CD14-positive monocyte (primary cell): ENCODE data around the gene KLHL34. TPM values are rescaled to one million over a fixed set of nuclear protein-coding genes. Genes with fewer than 3 reads are reported as not detected.

Source experiments
- DNase-seq, 3 donors: peaks; one replicate each; pipeline ENCODE4 v3.0.0-alpha.2; 2011 to 2022
- H2AFZ ChIP-seq: 2 replicates; pipeline ENCODE4 v1.6.0; 2012; ENCODE audit warnings: mild to moderate bottlenecking, low read depth, low read length, inconsistent platforms; ENCODE audit not compliant: insufficient read depth, poor library complexity, severe bottlenecking
- H3K27ac ChIP-seq, 2 donors: 1 replicate in 1 of 2; 2 replicates in 1 of 2; pipeline ENCODE4 v1.5.1; 2012 to 2013; ENCODE audit warnings: low read length in 2 of 2, control low read depth in 1 of 2, inconsistent platforms in 1 of 2, low read depth in 1 of 2, mild to moderate bottlenecking in 1 of 2
- H3K27me3 ChIP-seq, 2 donors: one replicate each; pipeline versions ENCODE4 v1.6.0 to v1.6.1; 2011 to 2013; ENCODE audit warnings: low read length in 2 of 2; ENCODE audit not compliant: control insufficient read depth in 2 of 2, insufficient read depth in 2 of 2
- H3K36me3 ChIP-seq, 2 donors: replicated peaks in 1 of 2; 1 replicate in 1 of 2; 2 replicates in 1 of 2; pipeline versions ENCODE4 v1.5.1 to v1.6.1; 2012 to 2013; ENCODE audit warnings: low read length in 2 of 2, control low read depth in 1 of 2, inconsistent platforms in 1 of 2, mild to moderate bottlenecking in 1 of 2; ENCODE audit not compliant: insufficient read depth in 2 of 2, control insufficient read depth in 1 of 2
- H3K4me1 ChIP-seq, 2 donors: 1 replicate in 1 of 2; 2 replicates in 1 of 2; pipeline versions ENCODE4 v1.5.1 to v1.6.1; 2012 to 2013; ENCODE audit warnings: low read length in 2 of 2, control low read depth in 1 of 2, inconsistent platforms in 1 of 2, mild to moderate bottlenecking in 1 of 2, moderate library complexity in 1 of 2; ENCODE audit not compliant: insufficient read depth in 2 of 2, control insufficient read depth in 1 of 2
- H3K4me2 ChIP-seq: replicated peaks from 2 replicates; pipeline ENCODE3; 2012; ENCODE audit warnings: low read length, moderate library complexity, mild to moderate bottlenecking; ENCODE audit not compliant: poor library complexity, severe bottlenecking; ENCODE audit errors: extremely low read depth
- H3K4me3 ChIP-seq, 3 experiments: fragments of 200-600 bp in 1 of 3; sonication (generic) in 1 of 3; replicated peaks in 1 of 3; 1 replicate in 2 of 3; 2 replicates in 1 of 3; pipeline ENCODE4 v1.5.1; 2011 to 2013; ENCODE audit warnings: low read length in 3 of 3, mild to moderate bottlenecking in 3 of 3, control low read depth in 2 of 3, low read depth in 2 of 3, inconsistent platforms in 1 of 3, moderate library complexity in 1 of 3
- H3K79me2 ChIP-seq: 2 replicates; pipeline ENCODE4 v1.6.0; 2012; ENCODE audit warnings: mild to moderate bottlenecking, control low read depth, inconsistent platforms, low read length, moderate library complexity; ENCODE audit not compliant: insufficient read depth
- H3K9ac ChIP-seq: 2 replicates; pipeline ENCODE4 v1.6.0; 2017; ENCODE audit warnings: low read length, mild to moderate bottlenecking; ENCODE audit not compliant: insufficient read depth, poor library complexity, severe bottlenecking
- H3K9me3 ChIP-seq, 2 donors: replicated peaks in 1 of 2; 1 replicate in 1 of 2; 2 replicates in 1 of 2; pipeline versions ENCODE4 v1.5.1 to v1.6.1; 2012 to 2013; ENCODE audit warnings: low read length in 2 of 2, control low read depth in 1 of 2; ENCODE audit not compliant: control insufficient read depth in 1 of 2, insufficient read depth in 1 of 2
- H4K20me1 ChIP-seq: 2 replicates; pipeline ENCODE4 v1.6.0; 2012; ENCODE audit warnings: mild to moderate bottlenecking, low read length, control low read depth, moderate library complexity; ENCODE audit not compliant: insufficient read depth
- H3K27ac Mint-ChIP-seq, 7 donors: one replicate each; pipeline ENCODE4 v1.8.0; 2020; ENCODE audit warnings: mild to moderate bottlenecking in 7 of 7, mixed read lengths in 7 of 7, moderate library complexity in 6 of 7, inconsistent platforms in 2 of 7
- H3K27me3 Mint-ChIP-seq, 3 donors: one replicate each; pipeline ENCODE4 v1.8.0; 2021 to 2022; ENCODE audit warnings: low read depth in 3 of 3, mild to moderate bottlenecking in 3 of 3, mixed read lengths in 3 of 3, moderate library complexity in 3 of 3, inconsistent platforms in 1 of 3
- H3K36me3 Mint-ChIP-seq, 2 donors: one replicate each; pipeline ENCODE4 v1.8.0; 2020; ENCODE audit warnings: mixed read lengths in 2 of 2, inconsistent platforms in 1 of 2, mild to moderate bottlenecking in 1 of 2
- H3K4me1 Mint-ChIP-seq: one replicate; pipeline ENCODE4 v1.8.0; 2020; ENCODE audit warnings: mild to moderate bottlenecking, mixed read lengths
- H3K4me3 Mint-ChIP-seq, 2 donors: one replicate each; pipeline ENCODE4 v1.8.0; 2020; ENCODE audit warnings: mild to moderate bottlenecking in 2 of 2, mixed read lengths in 2 of 2, moderate library complexity in 1 of 2
- H3K9me3 Mint-ChIP-seq, 7 donors: one replicate each; pipeline ENCODE4 v1.8.0; 2020 to 2022; ENCODE audit warnings: mixed read lengths in 7 of 7, mild to moderate bottlenecking in 6 of 7, moderate library complexity in 6 of 7, inconsistent platforms in 2 of 7
- CTCF ChIP-seq: fragments of 200-600 bp; IDR thresholded peaks from one replicate; pipeline ENCODE4 v1.8.0; 2022; ENCODE audit warnings: antibody characterized with exemption, mild to moderate bottlenecking
- WGBS: methylation state at CpG from one replicate; pipeline ENCODE4 v1.1.5; 2013; ENCODE audit warnings: missing lambda C conversion rate; ENCODE audit not compliant: insufficient coverage; 5-methylcytosine and 5-hydroxymethylcytosine counted together
- intact Hi-C, 2 donors: fragments of 100-400 bp; cut with micrococcal nuclease; formaldehyde crosslinking; loops; one replicate each; pipeline versions ENCODE4 v1.15.0 to v1.15.1; 2023
- polyA plus RNA-seq, 3 donors: library from polyadenylated mRNA; depleted of rRNA in 1 of 3; unstranded in 2 of 3; stranded (reverse) in 1 of 3; fragments of 300-500 nt in 2 of 3; fragments of >200 nt in 1 of 3; fragmentation: Illumina TruSeq in 2 of 3; gene quantifications; 1 replicate in 2 of 3; 2 replicates in 1 of 3; pipeline ENCODE4 v1.2.3, GENCODE V29; 2012 to 2021

Gene KLHL34
- polyA plus RNA-seq, 3 donors: not detected

- intact Hi-C loops: no loop called here
- H3K36me3 ChIP-seq: no peaks in the 10 kb centered on the region
- H3K27ac ChIP-seq: no peak overlapping the region
- no peak for DNase-seq
- peaks cover 0 to 2% of the 10 kb centered on the region in 2 donors for H3K27me3 ChIP-seq
- no peak for TF ChIP-seq CTCF
- Mint-ChIP-seq H3K36me3 (no peaks in the 10 kb centered on the region), H3K27me3 (no peaks in the 10 kb centered on the region), H3K4me1 (no peaks in the 10 kb centered on the region), H3K9me3 (no peaks in the 10 kb centered on the region), H3K27ac (no peak overlapping the region), H3K4me3 (no peak overlapping the region)
- no peak overlapping the region for H2AFZ ChIP-seq
- no peaks in the 10 kb centered on the region for H3K9me3 ChIP-seq
- no peaks in the 10 kb centered on the region for H4K20me1 ChIP-seq
- H3K4me1 ChIP-seq: no peaks in the 10 kb centered on the region
- H3K4me3 ChIP-seq: no peak overlapping the region
- no peaks in the 10 kb centered on the region for H3K79me2 ChIP-seq
- WGBS: no CpG with 5 or more reads among the region's 3 CpGs
- H3K9ac ChIP-seq: no peak overlapping the region
- H3K4me2 ChIP-seq: no peak overlapping the region
Measured at GRCh38 chrX:21639775-21640174, 18.4 kb downstream of the KLHL34 start.

- Histone ChIP-seq H2AFZ (no peak overlapping the region), H3K4me2 (no peak overlapping the region), H4K20me1 (no peaks in the 10 kb centered on the region), H3K27ac (no peak overlapping the region), H3K9me3 (no peaks in the 10 kb centered on the region), H3K27me3 (peaks cover 0 to 2% of the 10 kb centered on the region in 2 donors), H3K36me3 (no peaks in the 10 kb centered on the region), H3K4me3 (no peak overlapping the region), H3K9ac (no peak overlapping the region), H3K79me2 (no peaks in the 10 kb centered on the region), H3K4me1 (no peaks in the 10 kb centered on the region)
- intact Hi-C loops: no loop called here
- H3K4me3 Mint-ChIP-seq: no peak overlapping the region
- no peak for DNase-seq
- TF ChIP-seq CTCF: no peak
- H3K27me3 Mint-ChIP-seq: no peaks in the 10 kb centered on the region
- no peaks in the 10 kb centered on the region for H3K4me1 Mint-ChIP-seq
- no CpG with 5 or more reads among the region's 2 CpGs for WGBS
- H3K27ac Mint-ChIP-seq: no peak overlapping the region
- no peaks in the 10 kb centered on the region for H3K9me3 Mint-ChIP-seq
- no peaks in the 10 kb centered on the region for H3K36me3 Mint-ChIP-seq
Measured at GRCh38 chrX:21638311-21638710, 19.8 kb downstream of the KLHL34 start.
